ENCODE data around the gene PKMYT1. TPM values are rescaled to one million over a fixed set of nuclear protein-coding genes. Genes with fewer than 3 reads are reported as not detected.

PKMYT1 gene
- total and polyA plus RNA-seq, 9 of the 15 experiments (the other 6 are each of a cell fraction or from before 2014, with no cell fraction given): 8.7 to 201 (median 37.8) TPM

- no peak for TF ChIP-seq ZKSCAN3 (CRISPR knock-in tag; IDR thresholded peaks at IDR 0.05)
- TF ChIP-seq NCOR1 (IDR thresholded peaks at IDR 0.05): peak; percentile 18; the same call in 1 of the 2 replicates
- no peak for TF ChIP-seq KAT8 (IDR thresholded peaks at IDR 0.05; ENCODE audit: low read depth)
- TF ChIP-seq HEY1 (CRISPR knock-in tag; IDR thresholded peaks at IDR 0.05; ENCODE audit: borderline replicate concordance): 0 out of 2 replicates have a peak, but pooled peaks have one; percentile 33
- peak; percentile 74; the same call in 1 of the 2 replicates for TF ChIP-seq OTX1 (CRISPR knock-in tag; IDR thresholded peaks at IDR 0.05)
- TF ChIP-seq NCOA4 (IDR thresholded peaks at IDR 0.05; ENCODE audit: partially characterized antibody): peak; percentile 23
- TF ChIP-seq ZNF24 (IDR thresholded peaks at IDR 0.05): no peak
- no peak for TF ChIP-seq POLR3A (IDR thresholded peaks at IDR 0.05; ENCODE audit: borderline replicate concordance, extremely low read depth, insufficient read depth, insufficient read length)
- TF ChIP-seq NFATC3 (IDR thresholded peaks at IDR 0.05): 0 out of 2 replicates have a peak, but pooled peaks have one; percentile 36
- no peak for TF ChIP-seq HDGF (IDR thresholded peaks at IDR 0.05)
- TF ChIP-seq GTF2F1 (IDR thresholded peaks at IDR 0.05; ENCODE audit: low read depth, low read length): no peak
- TF ChIP-seq ARHGAP35 (IDR thresholded peaks at IDR 0.05; ENCODE audit: partially characterized antibody): peak; percentile 39
- 0 out of 2 replicates have a peak, but pooled peaks have one; percentile 28 for TF ChIP-seq EHMT2 (IDR thresholded peaks at IDR 0.05)
- no peak for TF ChIP-seq SRSF3 (IDR thresholded peaks at IDR 0.05; ENCODE audit: insufficient read depth, low read length)
- TF ChIP-seq MEF2D (tag; conservative IDR thresholded peaks at IDR 0.05; ENCODE audit: low read depth): 0 out of 2 replicates have a peak, but pooled peaks have one; percentile 18
- no peak for TF ChIP-seq CHAMP1 (IDR thresholded peaks at IDR 0.05)
- no peak for TF ChIP-seq ZNF511 (CRISPR knock-in tag; IDR thresholded peaks at IDR 0.05)
- peak in 1 of 2 experiments; percentile 60; a peak in 1 of 4 replicates for TF ChIP-seq MLLT1 (IDR thresholded peaks at IDR 0.05)
- TF ChIP-seq SRSF1 (IDR thresholded peaks at IDR 0.05; ENCODE audit: low read depth, low read length): no peak
- TF ChIP-seq ETS2 (tag; IDR thresholded peaks at IDR 0.05; ENCODE audit: borderline replicate concordance, poor library complexity, severe bottlenecking): no peak
- no peak for TF ChIP-seq ZNF146 (CRISPR knock-in tag; IDR thresholded peaks at IDR 0.05; ENCODE audit: unreplicated experiment)
- TF ChIP-seq CC2D1A (IDR thresholded peaks at IDR 0.05): 0 out of 2 replicates have a peak, but pooled peaks have one; percentile 34
- no peak for TF ChIP-seq VEZF1 (CRISPR knock-in tag; IDR thresholded peaks at IDR 0.05)
- no peak for TF ChIP-seq TFE3 (CRISPR knock-in tag; IDR thresholded peaks at IDR 0.05)
These were observed 2.2 kb upstream of the PKMYT1 start (continued) for GRCh38 chr16:2982402-2982801.
